GM23338 (cell line): ENCODE data around the gene PLA2G10. TPM values are rescaled to one million over a fixed set of nuclear protein-coding genes. Genes with fewer than 3 reads are reported as not detected.
"Not testable (repeated sequence)": the region's sequence is repeated elsewhere in the genome, so short reads cannot be mapped to it uniquely, and the experiment has no call there.

Experiments used
- ATAC-seq: fragments of 200-7000 bp; cut with Tn5 transposase; 3 replicates; pipeline ENCODE4 v1.9.1; 2020
- DNase-seq: peaks from one replicate; pipeline ENCODE4 v3.0.0-alpha.2; 2015; ENCODE audit warnings: low spot score
- H2AFZ ChIP-seq: fragments of 200-600 bp; sonication (generic); 2 replicates; pipeline ENCODE4 v1.8.0; 2016; ENCODE audit warnings: antibody characterized with exemption, mild to moderate bottlenecking, moderate library complexity
- H3F3A ChIP-seq: fragments of 200-600 bp; sonication (generic); replicated peaks from 2 replicates; pipeline ENCODE4 v1.8.0; 2017; ENCODE audit warnings: antibody characterized with exemption, mixed run types, low read depth
- H3K27ac ChIP-seq: fragments of 200-600 bp; sonication (generic); 2 replicates; pipeline ENCODE4 v1.6.1; 2016; ENCODE audit warnings: low read depth
- H3K27me3 ChIP-seq: fragments of 200-600 bp; sonication (generic); 2 replicates; pipeline ENCODE4 v1.8.0; 2016; ENCODE audit warnings: mild to moderate bottlenecking, mixed run types, moderate library complexity; ENCODE audit not compliant: insufficient read depth
- H3K36me3 ChIP-seq: fragments of 200-600 bp; sonication (generic); 2 replicates; pipeline ENCODE4 v1.8.0; 2016; ENCODE audit warnings: mild to moderate bottlenecking; ENCODE audit not compliant: insufficient read depth
- H3K4me1 ChIP-seq: fragments of 200-600 bp; sonication (generic); 2 replicates; pipeline ENCODE4 v1.8.0; 2016; ENCODE audit warnings: mild to moderate bottlenecking, moderate library complexity; ENCODE audit not compliant: insufficient read depth
- H3K4me2 ChIP-seq: fragments of 200-600 bp; sonication (generic); 2 replicates; pipeline ENCODE4 v1.7.1; 2017; ENCODE audit warnings: mixed run types
- H3K4me3 ChIP-seq: fragments of 200-600 bp; sonication (generic); 2 replicates; pipeline ENCODE4 v1.6.1; 2016; ENCODE audit warnings: mixed run types
- H3K79me2 ChIP-seq: fragments of 200-600 bp; sonication (generic); replicated peaks from 2 replicates; pipeline ENCODE4 v1.8.0; 2017; ENCODE audit warnings: mild to moderate bottlenecking; ENCODE audit not compliant: insufficient read depth
- H3K9me2 ChIP-seq: fragments of 200-600 bp; sonication (generic); 2 replicates; pipeline ENCODE4 v1.8.0; 2017; ENCODE audit not compliant: insufficient read depth
- H4K20me1 ChIP-seq: fragments of 200-600 bp; sonication (generic); replicated peaks from 2 replicates; pipeline ENCODE4 v1.8.0; 2017; ENCODE audit warnings: mild to moderate bottlenecking; ENCODE audit not compliant: insufficient read depth
- H3K27ac Mint-ChIP-seq: 2 replicates; pipeline ENCODE4 v1.8.0; 2020; ENCODE audit warnings: inconsistent platforms, mild to moderate bottlenecking, moderate library complexity, mixed read lengths
- H3K27me3 Mint-ChIP-seq: 3 replicates; pipeline ENCODE4 v1.8.0; 2022; ENCODE audit warnings: low read depth, mild to moderate bottlenecking, moderate library complexity, mixed read lengths, inconsistent platforms; ENCODE audit not compliant: insufficient read depth, poor library complexity
- H3K36me3 Mint-ChIP-seq: 3 replicates; pipeline ENCODE4 v1.8.0; 2021; ENCODE audit warnings: low read depth, mild to moderate bottlenecking, inconsistent platforms, moderate library complexity, mixed read lengths
- H3K4me1 Mint-ChIP-seq: 3 replicates; pipeline ENCODE4 v1.8.0; 2020; ENCODE audit warnings: mild to moderate bottlenecking, inconsistent platforms, mixed read lengths
- H3K4me3 Mint-ChIP-seq: 3 replicates; pipeline ENCODE4 v1.8.0; 2021; ENCODE audit warnings: moderate library complexity, mild to moderate bottlenecking, inconsistent platforms, mixed read lengths
- H3K9me3 Mint-ChIP-seq: 3 replicates; pipeline ENCODE4 v1.8.0; 2020; ENCODE audit warnings: moderate library complexity, mild to moderate bottlenecking, inconsistent platforms, mixed read lengths
- CTCF ChIP-seq, 2 experiments: fragments of 200-600 bp in 1 of 2; sonication (generic) in 1 of 2; conservative IDR thresholded peaks; 2 replicates each; pipeline versions ENCODE4 v1.5.1 to v1.6.1; 2016 to 2017; ENCODE audit warnings: antibody characterized with exemption in 2 of 2, low read depth in 2 of 2, mild to moderate bottlenecking in 2 of 2, moderate library complexity in 1 of 2
- EZH2 ChIP-seq: fragments of 200-600 bp; sonication (generic); IDR thresholded peaks from one replicate; pipeline ENCODE4 v1.8.0; 2017; ENCODE audit warnings: antibody characterized with exemption, mild to moderate bottlenecking, low read depth; ENCODE audit not compliant: unreplicated experiment
- ZNF331 ChIP-seq: fragments of 250-450 bp; sonication (Bioruptor Pico); IDR thresholded peaks from 2 replicates; pipeline ENCODE4 v1.5.0; 2020; ENCODE audit warnings: low read depth, mild to moderate bottlenecking, moderate library complexity
- ZNF462 ChIP-seq: fragments of 250-450 bp; sonication (Bioruptor Pico); IDR thresholded peaks from 2 replicates; pipeline ENCODE4 v1.5.0; 2020; ENCODE audit warnings: mild to moderate bottlenecking, moderate library complexity
- polyA plus RNA-seq: library from polyadenylated mRNA; unstranded; fragments of >200 nt; fragmentation: Nextera tagmentation; extraction: Ambion mirVana; gene quantifications from 2 replicates; pipeline ENCODE4 v1.2.1, GENCODE V29; 2016
- total RNA-seq: library from RNA; depleted of rRNA; stranded (reverse); fragments of >200 nt; shearing (Covaris generic); gene quantifications from 2 replicates; pipeline ENCODE4 v1.2.3, GENCODE V29; 2014

The PLA2G10 gene
- total and polyA plus RNA-seq, 2 experiments from 2014 or later: 0.94 to 1.2 TPM

GRCh38 chr16:14632693-14633569 is 61.2 kb downstream of the PLA2G10 start, which contains the start of gene BFAR (continued):
- no peak for TF ChIP-seq ZNF462
- no peak for TF ChIP-seq CTCF (conservative IDR thresholded peaks at IDR 0.05; ENCODE audit: low read depth in 2 of 2)
- no peak for TF ChIP-seq EZH2
- TF ChIP-seq ZNF331 (CRISPR knock-in tag): no peak

- Histone ChIP-seq H4K20me1 (peaks cover 12% of the 10 kb centered on the region), H3K4me1 (peaks cover 25% of the 10 kb centered on the region), H3F3A (peaks cover 28% of the 10 kb centered on the region), H3K4me2 (peak overlapping the region; percentile 57), H3K79me2 (peaks cover 44% of the 10 kb centered on the region), H3K36me3 (peaks cover 20% of the 10 kb centered on the region), H3K27ac (peak overlapping the region; percentile 92), H3K4me3 (peak overlapping the region; percentile 75)
- not testable (repeated sequence) for H3K27me3 Mint-ChIP-seq, H2AFZ ChIP-seq, DNase-seq, ATAC-seq, H3K9me2 ChIP-seq, H3K27me3 ChIP-seq, H3K9me3 Mint-ChIP-seq
- Mint-ChIP-seq H3K4me1 (peaks cover 31% of the 10 kb centered on the region), H3K27ac (peak overlapping the region; percentile 98), H3K4me3 (peak overlapping the region; percentile 96), H3K36me3 (peaks cover 42% of the 10 kb centered on the region)
Measured at GRCh38 chr16:14630620-14631330, 63.3 kb downstream of the PLA2G10 start.
